Choroid plexus epithelial cell (primary cell): ENCODE measurements around the gene CCDC85A.

ENCODE experiments used
- DNase-seq: peaks from one replicate; pipeline ENCODE4 v3.0.0-alpha.2; 2010; ENCODE audit warnings: low read depth
- H3K4me3 ChIP-seq: 2 replicates; pipeline ENCODE4 v1.5.1; 2011; ENCODE audit warnings: low read depth, mild to moderate bottlenecking, control low read depth, low read length, moderate library complexity
- CTCF ChIP-seq: conservative IDR thresholded peaks from 2 replicates; pipeline ENCODE4 v1.5.1; 2011; ENCODE audit warnings: low read depth, mild to moderate bottlenecking, control low read depth, inconsistent platforms, low read length, moderate library complexity

Gene CCDC85A

GRCh38 chr2:56338232-56338631, 154.4 kb downstream of the CCDC85A start:
- no peak overlapping the region for H3K4me3 ChIP-seq
- no peak for DNase-seq
- no peak for TF ChIP-seq CTCF

- TF ChIP-seq CTCF: no peak
- DNase-seq: no peak
- no peak overlapping the region for H3K4me3 ChIP-seq
Observed at GRCh38 chr2:56344771-56345170, 161.0 kb downstream of the CCDC85A start.

- no peak for TF ChIP-seq CTCF
- no peak overlapping the region for H3K4me3 ChIP-seq
- DNase-seq: no peak
Observed at GRCh38 chr2:56347881-56348280, 164.1 kb downstream of the CCDC85A start.

- TF ChIP-seq CTCF: no peak
- no peak for DNase-seq
Observed at GRCh38 chr2:56348392-56349210, 164.8 kb downstream of the CCDC85A start.

GRCh38 chr2:56357655-56358295, 174.0 kb downstream of the CCDC85A start:
- no peak for TF ChIP-seq CTCF
- peak; percentile 17 for DNase-seq
- no peak overlapping the region for H3K4me3 ChIP-seq

More at GRCh38 chr2:56348392-56349210, 164.8 kb downstream of the CCDC85A start:
- H3K4me3 ChIP-seq: no peak overlapping the region

- H3K4me3 ChIP-seq: no peak overlapping the region
- no peak for TF ChIP-seq CTCF
- DNase-seq: no peak
Observed at GRCh38 chr2:56361844-56362243, 178.1 kb downstream of the CCDC85A start.
